K562 (cell line): ENCODE results near the gene PTGES3. TPM values are rescaled to one million over a fixed set of nuclear protein-coding genes. Genes with fewer than 3 reads are reported as not detected.

Experiments
- BHLHE40 ChIP-seq: IDR thresholded peaks from 2 replicates; pipeline ENCODE4 v1.6.1; 2011; ENCODE audit warnings: low read length, improper control_type of control experiment
- CHD2 ChIP-seq: IDR thresholded peaks from 2 replicates; pipeline ENCODE4 v1.6.1; 2011; ENCODE audit warnings: low read depth, low read length
- FIP1L1 ChIP-seq: fragments of 200-400 bp; formaldehyde crosslinking; IDR thresholded peaks from 2 replicates; pipeline ENCODE4 v1.6.1; 2018; ENCODE audit warnings: mild to moderate bottlenecking, low read depth, low read length; ENCODE audit not compliant: poor library complexity, severe bottlenecking
- FOSL1 ChIP-seq: fragments of 200-800 bp; sonication (Bioruptor generic); conservative IDR thresholded peaks from 2 replicates; pipeline ENCODE4 v1.6.1; 2016; ENCODE audit warnings: missing genetic modification characterization, missing compliant biosample characterization
- MTA2 ChIP-seq: fragments of 450-650 bp; IDR thresholded peaks from 2 replicates; pipeline ENCODE4 v1.6.1; 2016; ENCODE audit warnings: low read depth
- NBN ChIP-seq: fragments of 450-650 bp; IDR thresholded peaks from 2 replicates; pipeline ENCODE4 v1.6.1; 2016; ENCODE audit warnings: low read depth, mild to moderate bottlenecking
- NFRKB ChIP-seq: fragments of 450-650 bp; IDR thresholded peaks from 2 replicates; pipeline ENCODE4 v1.6.1; 2016; ENCODE audit warnings: low read depth
- NKRF ChIP-seq: fragments of 450-650 bp; IDR thresholded peaks from 2 replicates; pipeline ENCODE4 v1.6.1; 2016; ENCODE audit warnings: borderline replicate concordance
- NUFIP1 ChIP-seq: fragments of 450-650 bp; IDR thresholded peaks from 2 replicates; pipeline ENCODE4 v1.6.1; 2018; ENCODE audit not compliant: partially characterized antibody
- PHB ChIP-seq: fragments of 250-450 bp; sonication (Bioruptor Pico); IDR thresholded peaks from 2 replicates; pipeline ENCODE4 v1.5.0; 2021
- RBBP5 ChIP-seq: fragments of 200-600 bp; sonication (generic); IDR thresholded peaks from 2 replicates; pipeline ENCODE4 v1.6.1; 2012; ENCODE audit warnings: borderline replicate concordance, mild to moderate bottlenecking, low read length, control low read depth, inconsistent platforms; ENCODE audit not compliant: insufficient read depth, poor library complexity, severe bottlenecking
- RFX1 ChIP-seq: fragments of 450-650 bp; IDR thresholded peaks from 2 replicates; pipeline ENCODE4 v1.6.1; 2016; ENCODE audit warnings: mild to moderate bottlenecking, moderate library complexity
- SIN3A ChIP-seq, 2 experiments: fragments of 150-350 bp in 1 of 2; IDR thresholded peaks; 2 replicates each; pipeline ENCODE4 v1.6.1; 2011 to 2016; ENCODE audit warnings: borderline replicate concordance in 2 of 2, low read depth in 2 of 2, low read length in 2 of 2, mild to moderate bottlenecking in 2 of 2, moderate library complexity in 2 of 2; ENCODE audit not compliant: control insufficient read depth in 1 of 2
- SMARCA5 ChIP-seq: fragments of 450-650 bp; IDR thresholded peaks from 2 replicates; pipeline ENCODE4 v1.6.1; 2016
- SREBF2 ChIP-seq: sonication (generic); formaldehyde crosslinking; IDR thresholded peaks from 2 replicates; pipeline ENCODE4 v1.4.0; 2020; ENCODE audit warnings: mild to moderate bottlenecking, missing genetic modification reagents
- ZBTB1 ChIP-seq: sonication (generic); formaldehyde crosslinking; IDR thresholded peaks from 2 replicates; pipeline ENCODE4 v1.8.1; 2023; ENCODE audit warnings: missing genetic modification reagents, low read depth, mild to moderate bottlenecking, borderline replicate concordance
- ZBTB26 ChIP-seq: fragments of 450-650 bp; formaldehyde crosslinking; IDR thresholded peaks from 2 replicates; pipeline ENCODE4 v1.4.0; 2022; ENCODE audit warnings: missing genetic modification characterization
- ZC3H4 ChIP-seq: sonication (generic); formaldehyde crosslinking; IDR thresholded peaks from 2 replicates; pipeline ENCODE4 v1.9.0; 2021; ENCODE audit warnings: missing genetic modification reagents, borderline replicate concordance
- ZNF124 ChIP-seq: sonication (generic); formaldehyde crosslinking; IDR thresholded peaks from 2 replicates; pipeline ENCODE4 v1.8.1; 2022; ENCODE audit warnings: missing genetic modification reagents
- ZNF24 ChIP-seq: fragments of 450-650 bp; IDR thresholded peaks from 2 replicates; pipeline ENCODE4 v1.6.1; 2016
- polyA plus RNA-seq, 8 experiments: library from polyadenylated mRNA; depleted of rRNA in 4 of 8; stranded (reverse) in 5 of 8; unstranded in 3 of 8; fragments of >200 nt; fragmentation: Nextera tagmentation in 2 of 8; fragmentation: Illumina TruSeq in 1 of 8; extraction: Ambion mirVana in 2 of 8; extraction: Trizol in 1 of 8; gene quantifications; 2 replicates each; pipeline versions ENCODE4 v1.2.1 to v1.2.3, GENCODE V29; 2011 to 2014; ENCODE audit warnings: inconsistent platforms in 1 of 8, missing spikeins in 1 of 8
- total RNA-seq, 7 experiments: library from RNA; depleted of rRNA in 6 of 7; stranded (reverse); fragments of >200 nt in 6 of 7; fragmentation: Illumina TruSeq in 2 of 7; extraction: Trizol in 2 of 7; gene quantifications; 2 replicates each; pipeline versions ENCODE4 v1.2.1 to v1.2.3, GENCODE V29; 2011 to 2021; ENCODE audit warnings: low replicate concordance in 1 of 7
- TF ChIP-seq, protein P1 (sequence below): sonication (generic); formaldehyde crosslinking; IDR thresholded peaks from 2 replicates; pipeline ENCODE4 v1.9.0; 2022; ENCODE audit warnings: mild to moderate bottlenecking, missing genetic modification reagents
- TF ChIP-seq, protein P2 (sequence below), 2 experiments: fragments of 450-650 bp; IDR thresholded peaks; 2 replicates each; pipeline ENCODE4 v1.6.1; 2016

PTGES3 gene
- total and polyA plus RNA-seq, 9 of the 15 experiments (the other 6 are each of a cell fraction or from before 2014, with no cell fraction given): 163 to 501 (median 213) TPM

- TF ChIP-seq ZBTB26 (CRISPR knock-in tag) (no peak), SIN3A (IDR thresholded peaks at IDR 0.05; ENCODE audit: borderline replicate concordance in 2 of 2, control insufficient read depth in 1 of 2, low read depth in 2 of 2, low read length in 2 of 2) (peak; percentile 19 to 56; a peak in 2 of 4 replicates), RFX1 (0 out of 2 replicates have a peak, but pooled peaks have one; percentile 23), NBN (no peak), SMARCA5 (no peak), FOSL1 (tag) (no peak), NUFIP1 (no peak), ZNF24 (0 out of 2 replicates have a peak, but pooled peaks have one; percentile 45), CHD2 (0 out of 2 replicates have a peak, but pooled peaks have one; percentile 22), ZBTB1 (CRISPR knock-in tag) (0 out of 2 replicates have a peak, but pooled peaks have one; percentile 15), NFRKB (0 out of 2 replicates have a peak, but pooled peaks have one; percentile 12), RBBP5 (peak; percentile 82), BHLHE40 (peak; percentile 66), ZNF124 (CRISPR knock-in tag) (no peak), ZC3H4 (CRISPR knock-in tag) (peak; percentile 88; the same call in 1 of the 2 replicates), PHB (CRISPR knock-in tag) (no peak), NKRF (peak; percentile 76; the same call in 1 of the 2 replicates), MTA2 (no peak), FIP1L1 (peak; percentile 74), SREBF2 (CRISPR knock-in tag) (0 out of 2 replicates have a peak, but pooled peaks have one; percentile 22)
- TF ChIP-seq, protein P1, sequence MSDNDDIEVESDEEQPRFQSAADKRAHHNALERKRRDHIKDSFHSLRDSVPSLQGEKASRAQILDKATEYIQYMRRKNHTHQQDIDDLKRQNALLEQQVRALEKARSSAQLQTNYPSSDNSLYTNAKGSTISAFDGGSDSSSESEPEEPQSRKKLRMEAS (CRISPR knock-in tag): peak; percentile 58; the same call in 1 of the 2 replicates
- TF ChIP-seq, protein P2, sequence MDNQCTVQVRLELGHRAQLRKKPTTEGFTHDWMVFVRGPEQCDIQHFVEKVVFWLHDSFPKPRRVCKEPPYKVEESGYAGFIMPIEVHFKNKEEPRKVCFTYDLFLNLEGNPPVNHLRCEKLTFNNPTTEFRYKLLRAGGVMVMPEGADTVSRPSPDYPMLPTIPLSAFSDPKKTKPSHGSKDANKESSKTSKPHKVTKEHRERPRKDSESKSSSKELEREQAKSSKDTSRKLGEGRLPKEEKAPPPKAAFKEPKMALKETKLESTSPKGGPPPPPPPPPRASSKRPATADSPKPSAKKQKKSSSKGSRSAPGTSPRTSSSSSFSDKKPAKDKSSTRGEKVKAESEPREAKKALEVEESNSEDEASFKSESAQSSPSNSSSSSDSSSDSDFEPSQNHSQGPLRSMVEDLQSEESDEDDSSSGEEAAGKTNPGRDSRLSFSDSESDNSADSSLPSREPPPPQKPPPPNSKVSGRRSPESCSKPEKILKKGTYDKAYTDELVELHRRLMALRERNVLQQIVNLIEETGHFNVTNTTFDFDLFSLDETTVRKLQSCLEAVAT (IDR thresholded peaks at IDR 0.05): peak; percentile 69 to 86; a peak in 3 of 4 replicates
Observed at GRCh38 chr12:56687223-56688128, 608 bp downstream of the PTGES3 start (continued).
